Activated CD4-positive, alpha-beta T cell treated with anti-CD3 and anti-CD28 coated beads, Interleukin-2, amount 50 U/mL, for 16 hours (primary cell): ENCODE data around the gene ZFYVE28.

Source experiments
- DNase-seq: peaks from one replicate; pipeline ENCODE4 v3.0.0-alpha.2; 2020

ZFYVE28 gene

GRCh38 chr4:2365054-2365912 is 53.2 kb downstream of the ZFYVE28 start:
- no peak for DNase-seq

DNA sequence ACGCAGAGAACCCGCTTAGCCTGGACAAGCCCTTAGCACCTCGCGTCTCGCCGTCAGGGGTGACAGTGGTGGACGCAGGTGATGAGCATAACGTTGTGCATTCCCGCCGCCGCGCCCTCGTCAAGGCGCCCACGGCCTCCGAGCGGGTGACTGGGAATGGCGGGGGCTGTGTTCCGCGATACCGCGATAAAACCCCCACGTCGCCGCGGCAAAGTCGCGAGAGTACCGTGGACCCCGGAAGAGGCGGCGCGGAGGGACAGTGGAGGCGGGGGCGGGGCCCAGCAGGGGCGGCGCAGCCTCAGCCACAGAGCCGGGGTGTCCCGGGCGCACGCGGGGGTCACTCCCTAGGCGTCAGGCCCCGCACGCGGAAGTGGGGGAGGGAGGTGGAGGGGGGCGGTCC is 53.8 kb downstream of the ZFYVE28 start:
- peak; percentile 44 for DNase-seq

GRCh38 chr4:2363951-2364653 is 54.3 kb downstream of the ZFYVE28 start:
- no peak for DNase-seq

GRCh38 chr4:2363056-2363721 is 55.3 kb downstream of the ZFYVE28 start:
- no peak for DNase-seq

GRCh38 chr4:2362266-2363055 is 56.0 kb downstream of the ZFYVE28 start:
- no peak for DNase-seq

- no peak for DNase-seq
Measured at GRCh38 chr4:2361366-2362265, 56.8 kb downstream of the ZFYVE28 start.

- DNase-seq: no peak
Measured at GRCh38 chr4:2360396-2360730, 58.1 kb downstream of the ZFYVE28 start.

DNA sequence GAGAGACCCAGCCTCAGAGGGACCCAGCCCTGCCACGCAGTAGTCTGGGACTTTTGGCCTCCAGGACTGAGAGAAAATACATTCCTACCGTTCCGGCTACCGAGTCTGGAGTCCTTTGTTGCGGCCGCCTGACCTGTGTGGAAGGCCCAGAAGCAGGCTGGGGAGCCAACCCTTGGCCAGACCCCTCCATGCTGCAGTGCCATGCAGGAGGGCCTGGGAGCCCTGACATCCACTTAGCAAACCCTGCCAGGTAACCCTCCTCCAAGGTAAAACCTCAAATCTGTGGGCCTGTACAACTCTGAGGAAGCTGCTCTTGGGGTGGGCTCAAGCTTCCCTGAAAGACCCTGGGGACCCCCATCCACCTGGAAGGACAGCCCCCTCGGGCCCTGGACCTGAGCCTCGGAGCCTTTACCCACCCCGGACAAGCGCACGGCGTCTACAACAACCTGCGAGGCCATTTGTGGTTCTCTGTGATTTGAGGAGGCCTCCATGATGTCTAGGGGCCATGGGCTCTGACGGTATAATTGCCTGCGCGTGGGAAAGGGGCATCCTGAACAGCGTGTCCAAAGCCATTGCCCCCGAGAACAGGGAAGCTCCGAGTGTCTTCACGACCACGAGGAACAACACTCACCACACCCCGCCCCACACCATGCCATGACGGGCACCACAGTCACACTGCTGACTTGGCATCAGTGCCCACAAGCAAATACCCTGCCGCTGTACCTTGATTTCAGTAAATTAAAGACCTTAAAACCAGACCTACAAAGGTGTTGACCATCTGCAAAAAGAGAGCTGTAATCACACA is 58.7 kb downstream of the ZFYVE28 start:
- DNase-seq: no peak

- DNase-seq: no peak
Measured at GRCh38 chr4:2357821-2358745, 60.4 kb downstream of the ZFYVE28 start.

DNA sequence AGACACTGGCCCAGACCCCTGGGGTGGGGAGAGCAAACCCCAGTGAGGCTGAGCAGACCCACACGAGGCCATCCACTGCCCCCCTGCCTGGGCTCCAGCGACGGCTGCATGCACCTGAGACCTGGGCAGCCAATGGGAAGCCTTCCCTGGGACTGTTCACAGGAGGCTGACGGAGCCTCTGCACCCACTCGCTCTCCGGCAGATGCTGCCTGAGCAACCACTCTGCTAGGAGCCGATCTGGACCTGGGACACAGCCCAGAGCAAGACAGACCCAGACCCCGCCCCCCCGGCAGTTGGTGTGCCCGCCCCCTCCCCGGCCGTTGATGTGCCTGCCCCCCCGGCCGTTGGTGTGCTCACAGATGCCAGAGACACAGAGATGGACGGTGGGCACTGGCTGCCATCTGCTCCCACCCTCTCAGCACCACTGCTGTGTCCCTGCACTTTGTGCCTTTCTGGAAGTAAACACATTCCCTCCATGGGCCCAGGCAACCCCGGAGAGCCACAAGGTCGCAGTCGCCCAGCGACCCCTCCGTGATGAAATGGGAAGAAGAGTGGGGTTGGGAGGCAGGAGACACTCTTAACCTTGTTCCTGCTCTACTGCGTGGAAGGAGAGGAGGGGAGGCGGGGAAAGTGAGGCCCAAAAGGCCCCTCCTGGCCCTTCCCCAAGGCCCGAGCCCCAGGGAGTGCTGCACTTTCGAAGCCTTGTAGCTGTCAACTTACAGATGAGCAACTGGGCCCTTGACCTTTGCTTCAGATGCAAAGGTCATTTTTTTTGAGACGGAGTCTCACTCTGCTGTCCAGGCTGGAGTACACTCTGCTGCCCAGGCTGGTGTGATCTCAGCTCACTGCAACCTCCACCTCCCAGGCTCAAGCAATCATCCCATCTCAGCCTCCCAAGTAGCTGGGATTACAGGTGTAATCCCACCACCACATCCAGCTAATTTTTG is 62.0 kb downstream of the ZFYVE28 start:
- DNase-seq: no peak

- no peak for DNase-seq
Measured at GRCh38 chr4:2354760-2355159, 63.7 kb downstream of the ZFYVE28 start.

GRCh38 chr4:2354118-2354517 is 64.3 kb downstream of the ZFYVE28 start:
- DNase-seq: no peak

- no peak for DNase-seq
Measured at GRCh38 chr4:2353222-2354107, 65.0 kb downstream of the ZFYVE28 start.

DNA sequence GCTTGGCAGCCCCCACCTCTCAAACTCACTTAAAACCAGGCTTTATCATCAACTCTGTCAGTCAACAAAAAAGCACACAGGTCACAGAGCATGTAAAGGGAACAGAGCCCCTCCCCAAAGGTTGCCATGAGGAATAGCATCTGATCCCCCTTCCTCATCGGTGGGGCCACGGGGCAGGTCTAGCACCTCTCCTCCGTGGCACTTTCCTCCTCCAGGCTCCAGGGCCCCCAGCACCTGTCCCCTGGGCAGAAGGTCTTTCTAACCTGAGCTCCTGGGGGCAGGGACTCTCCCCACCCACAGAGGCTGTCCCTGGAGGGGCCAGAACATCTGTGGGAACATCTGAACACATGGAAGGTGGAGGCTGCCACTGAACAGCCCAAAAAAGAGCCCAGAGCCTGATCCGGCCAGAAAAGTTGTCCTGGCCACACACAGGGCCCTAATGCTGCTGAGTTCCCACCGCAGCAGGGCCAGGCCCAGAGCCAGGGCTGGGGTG is 65.7 kb downstream of the ZFYVE28 start:
- DNase-seq: no peak

GRCh38 chr4:2352171-2352570 is 66.3 kb downstream of the ZFYVE28 start:
- no peak for DNase-seq

DNA sequence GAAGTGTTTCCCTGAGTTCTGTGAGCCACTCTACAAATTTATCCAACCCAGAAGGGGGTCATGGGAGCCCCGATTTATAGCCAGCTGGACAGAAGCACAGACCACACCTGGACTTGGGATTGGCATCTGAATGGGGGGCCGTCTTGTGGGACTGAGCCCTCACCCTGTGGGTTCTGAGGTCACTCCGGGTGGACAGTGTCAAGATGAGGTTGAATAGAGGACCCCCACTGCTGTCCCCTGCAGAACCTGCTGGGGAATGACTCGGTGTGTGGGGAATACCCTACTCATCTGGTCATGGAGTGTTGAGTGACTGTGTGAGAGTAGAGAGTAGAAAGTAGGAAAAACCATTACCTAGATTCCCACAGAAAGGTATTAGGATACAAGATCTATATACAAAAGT is 67.5 kb downstream of the ZFYVE28 start:
- DNase-seq: no peak

GRCh38 chr4:2348786-2349185 is 69.7 kb downstream of the ZFYVE28 start:
- no peak for DNase-seq
